B cell (primary cell): ENCODE data around the gene RIC1. TPM values are rescaled to one million over a fixed set of nuclear protein-coding genes. Genes with fewer than 3 reads are reported as not detected.

Source experiments
- ATAC-seq: fragments of 200-7000 bp; cut with Tn5 transposase; one replicate; pipeline ENCODE4 v1.10.0; 2021; ENCODE audit warnings: low read depth, mild to moderate bottlenecking, moderate number of reproducible peaks, moderate library complexity
- CTCF ChIA-PET: fragments of 350-600 bp; sonication (Branson Sonifier 250); formaldehyde crosslinking; loops from one replicate; lab custom pipeline; 2021; ENCODE audit warnings: antibody characterized with exemption, inconsistent platforms; lab: Charles Lee
- POLR2A ChIA-PET: fragments of 350-600 bp; sonication (Branson Sonifier 250); formaldehyde crosslinking; loops from one replicate; lab custom pipeline; 2021; ENCODE audit warnings: antibody characterized with exemption; lab: Charles Lee
- DNase-seq: peaks from one replicate; pipeline ENCODE4 v3.0.0; 2013
- H2AFZ ChIP-seq: 2 replicates; pipeline ENCODE4 v1.6.1; 2012; ENCODE audit warnings: mild to moderate bottlenecking, low read depth, low read length; ENCODE audit not compliant: insufficient read depth, poor library complexity, severe bottlenecking
- H3K27ac ChIP-seq, 2 donors: 1 replicate in 1 of 2; 2 replicates in 1 of 2; pipeline ENCODE4 v1.5.1; 2012 to 2013; ENCODE audit warnings: low read length in 2 of 2, mild to moderate bottlenecking in 2 of 2, moderate library complexity in 1 of 2
- H3K27me3 ChIP-seq, 4 experiments: fragments of 200-600 bp in 1 of 4; sonication (generic) in 1 of 4; replicated peaks in 1 of 4; 1 replicate in 2 of 4; 2 replicates in 2 of 4; pipeline versions ENCODE4 v1.6.1 to v1.7.0; 2013 to 2016; ENCODE audit warnings: low read length in 3 of 4, mild to moderate bottlenecking in 2 of 4, mixed read lengths in 1 of 4, moderate library complexity in 1 of 4; ENCODE audit not compliant: insufficient read depth in 4 of 4, control insufficient read depth in 3 of 4; ENCODE audit errors: control extremely low read depth in 1 of 4
- H3K36me3 ChIP-seq, 2 experiments: replicated peaks in 1 of 2; 1 replicate in 1 of 2; 2 replicates in 1 of 2; pipeline versions ENCODE4 v1.6.1 to v1.7.1; 2013; ENCODE audit warnings: low read length in 1 of 2; ENCODE audit not compliant: insufficient read depth in 2 of 2, control insufficient read depth in 1 of 2; ENCODE audit errors: control extremely low read depth in 1 of 2, extremely low read depth in 1 of 2
- H3K4me1 ChIP-seq, 2 donors: fragments of 200-600 bp in 1 of 2; sonication (generic) in 1 of 2; 1 replicate in 1 of 2; 2 replicates in 1 of 2; pipeline versions ENCODE4 v1.5.1 to v1.6.1; 2013 to 2017; ENCODE audit warnings: low read length in 2 of 2; ENCODE audit not compliant: control insufficient read depth in 2 of 2, insufficient read depth in 2 of 2
- H3K4me2 ChIP-seq: replicated peaks from 2 replicates; pipeline ENCODE3; 2012; ENCODE audit warnings: mild to moderate bottlenecking, low read depth, low read length; ENCODE audit not compliant: poor library complexity, severe bottlenecking
- H3K4me3 ChIP-seq, 5 experiments: fragments of 200-600 bp in 1 of 5; sonication (generic) in 1 of 5; 1 replicate in 3 of 5; 2 replicates in 2 of 5; pipeline versions ENCODE4 v1.5.1 to v1.7.0; 2011 to 2016; ENCODE audit warnings: low read length in 4 of 5, mild to moderate bottlenecking in 4 of 5, low read depth in 2 of 5, control low read depth in 1 of 5, moderate library complexity in 1 of 5; ENCODE audit not compliant: insufficient read depth in 1 of 5; ENCODE audit errors: control extremely low read depth in 1 of 5, extremely low read depth in 1 of 5
- H3K79me2 ChIP-seq: fragments of 200-600 bp; sonication (generic); one replicate; pipeline ENCODE4 v1.6.0; 2016; ENCODE audit warnings: low read length; ENCODE audit not compliant: control insufficient read depth, insufficient read depth
- H3K9ac ChIP-seq: fragments of 200-600 bp; sonication (generic); 2 replicates; pipeline ENCODE4 v1.6.1; 2017; ENCODE audit warnings: mild to moderate bottlenecking, low read length, moderate library complexity
- H3K9me3 ChIP-seq, 3 donors: one replicate each; pipeline versions ENCODE4 v1.6.1 to v1.7.1; 2013; ENCODE audit warnings: low read length in 2 of 3; ENCODE audit not compliant: control insufficient read depth in 2 of 3, insufficient read depth in 1 of 3; ENCODE audit errors: control extremely low read depth in 1 of 3
- H4K20me1 ChIP-seq: 2 replicates; pipeline ENCODE4 v1.6.0; 2012; ENCODE audit warnings: mild to moderate bottlenecking, low read length; ENCODE audit not compliant: insufficient read depth, control insufficient read depth, poor library complexity, severe bottlenecking
- H3K27ac Mint-ChIP-seq: one replicate; pipeline ENCODE4 v1.8.0; 2021; ENCODE audit warnings: mixed read lengths
- H3K27me3 Mint-ChIP-seq: one replicate; pipeline ENCODE4 v1.8.0; 2021; ENCODE audit warnings: mixed read lengths
- H3K4me1 Mint-ChIP-seq: one replicate; pipeline ENCODE4 v1.8.0; 2021; ENCODE audit warnings: mixed read lengths
- H3K4me3 Mint-ChIP-seq: one replicate; pipeline ENCODE4 v1.8.0; 2021; ENCODE audit warnings: mixed read lengths
- H3K9me3 Mint-ChIP-seq: one replicate; pipeline ENCODE4 v1.8.0; 2022; ENCODE audit warnings: mixed read lengths; ENCODE audit not compliant: insufficient read depth
- EZH2 ChIP-seq: IDR thresholded peaks from 2 replicates; pipeline ENCODE4 v1.6.1; 2012; ENCODE audit warnings: borderline replicate concordance, low read depth, mild to moderate bottlenecking, moderate library complexity, low read length; ENCODE audit not compliant: insufficient read depth, poor library complexity, severe bottlenecking
- WGBS: methylation state at CpG from one replicate; pipeline ENCODE4 v1.1.5; 2013; ENCODE audit warnings: missing lambda C conversion rate; ENCODE audit not compliant: insufficient coverage; 5-methylcytosine and 5-hydroxymethylcytosine counted together
- intact Hi-C: fragments of 100-400 bp; cut with micrococcal nuclease; formaldehyde crosslinking; loops from one replicate; pipeline ENCODE4 v1.10.0; 2022
- polyA plus RNA-seq: library from polyadenylated mRNA; depleted of rRNA; stranded (reverse); fragments of >200 nt; gene quantifications from 2 replicates; pipeline ENCODE4 v1.2.3, GENCODE V29; 2012
- total RNA-seq, 2 donors: library from RNA; stranded (reverse); fragments of 120-200 nt in 1 of 2; gene quantifications; 1 replicate in 1 of 2; 2 replicates in 1 of 2; pipeline versions ENCODE4 v1.2.3 to v1.2.4, GENCODE V29; 2013 to 2022
- TF ChIP-seq, protein P1 (sequence below): fragments of 200-600 bp; IDR thresholded peaks from one replicate; pipeline ENCODE4 v1.8.0; 2022; ENCODE audit warnings: antibody characterized with exemption, mild to moderate bottlenecking

RIC1 gene
- total and polyA plus RNA-seq, 2 donors (not counting 1 experiment from before 2014, with no cell fraction given): 20.7 to 58.8 TPM

DNA sequence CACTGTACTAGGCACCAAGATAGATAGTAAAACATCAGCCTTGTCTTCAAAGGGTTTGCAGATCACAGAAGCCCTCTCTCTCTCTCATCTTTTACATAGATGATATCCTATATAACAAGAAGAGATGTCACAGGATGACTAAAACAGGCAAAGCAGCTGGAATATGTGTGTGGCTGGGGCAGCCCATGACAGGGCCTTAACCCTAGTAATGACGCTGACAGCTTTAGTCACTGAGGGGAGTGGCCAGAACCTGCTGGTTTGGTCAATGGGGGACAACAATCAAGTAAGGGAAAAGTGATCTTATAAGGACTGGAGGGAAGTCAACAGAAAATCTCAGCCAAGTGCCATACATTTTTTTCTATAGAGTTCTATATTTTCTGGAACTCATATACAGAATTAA lies 41.9 kb upstream of the RIC1 start:
- Histone ChIP-seq H3K4me2 (no peak overlapping the region), H3K4me3 (no peak overlapping the region), H3K9me3 (no peaks in the 10 kb centered on the region), H3K27me3 (no peaks in the 10 kb centered on the region), H3K9ac (peak overlapping the region; percentile 14), H3K4me1 (peaks cover 39 to 43% of the 10 kb centered on the region in 2 donors), H3K27ac (peak overlapping the region in 1 of 2 donors; percentile 25), H3K36me3 (no peaks in the 10 kb centered on the region), H4K20me1 (no peaks in the 10 kb centered on the region), H2AFZ (no peak overlapping the region), H3K79me2 (no peaks in the 10 kb centered on the region)
- no peak for TF ChIP-seq EZH2
- TF ChIP-seq, protein P1, sequence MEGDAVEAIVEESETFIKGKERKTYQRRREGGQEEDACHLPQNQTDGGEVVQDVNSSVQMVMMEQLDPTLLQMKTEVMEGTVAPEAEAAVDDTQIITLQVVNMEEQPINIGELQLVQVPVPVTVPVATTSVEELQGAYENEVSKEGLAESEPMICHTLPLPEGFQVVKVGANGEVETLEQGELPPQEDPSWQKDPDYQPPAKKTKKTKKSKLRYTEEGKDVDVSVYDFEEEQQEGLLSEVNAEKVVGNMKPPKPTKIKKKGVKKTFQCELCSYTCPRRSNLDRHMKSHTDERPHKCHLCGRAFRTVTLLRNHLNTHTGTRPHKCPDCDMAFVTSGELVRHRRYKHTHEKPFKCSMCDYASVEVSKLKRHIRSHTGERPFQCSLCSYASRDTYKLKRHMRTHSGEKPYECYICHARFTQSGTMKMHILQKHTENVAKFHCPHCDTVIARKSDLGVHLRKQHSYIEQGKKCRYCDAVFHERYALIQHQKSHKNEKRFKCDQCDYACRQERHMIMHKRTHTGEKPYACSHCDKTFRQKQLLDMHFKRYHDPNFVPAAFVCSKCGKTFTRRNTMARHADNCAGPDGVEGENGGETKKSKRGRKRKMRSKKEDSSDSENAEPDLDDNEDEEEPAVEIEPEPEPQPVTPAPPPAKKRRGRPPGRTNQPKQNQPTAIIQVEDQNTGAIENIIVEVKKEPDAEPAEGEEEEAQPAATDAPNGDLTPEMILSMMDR: no peak
- CTCF ChIA-PET: interaction anchor here (0.7 to 5.8 kb wide), 7 partner anchors 13 to 400 kb away, joined by 4 to 69 read pairs (median 17); partner anchors contain the start of genes CD274, INSL6 and PLGRKT
- H3K4me1 Mint-ChIP-seq: peaks cover 66% of the 10 kb centered on the region
- POLR2A ChIA-PET: interaction anchor here (0.9 kb wide), 1 partner anchor 41 kb away, joined by 3 read pairs; no protein-coding TSS in a partner anchor
- intact Hi-C loops: loop anchor here (10.0 kb wide), 1 partner anchor 242 kb away; no protein-coding TSS in a partner anchor
- H3K27me3 Mint-ChIP-seq: no peaks in the 10 kb centered on the region
- no peaks in the 10 kb centered on the region for H3K9me3 Mint-ChIP-seq
- H3K4me3 Mint-ChIP-seq: peak overlapping the region; percentile 23
- DNase-seq: no peak
- peak overlapping the region; percentile 71 for H3K27ac Mint-ChIP-seq
- no peak for ATAC-seq
- no CpG with 5 or more reads among the region's 1 CpG for WGBS

DNA sequence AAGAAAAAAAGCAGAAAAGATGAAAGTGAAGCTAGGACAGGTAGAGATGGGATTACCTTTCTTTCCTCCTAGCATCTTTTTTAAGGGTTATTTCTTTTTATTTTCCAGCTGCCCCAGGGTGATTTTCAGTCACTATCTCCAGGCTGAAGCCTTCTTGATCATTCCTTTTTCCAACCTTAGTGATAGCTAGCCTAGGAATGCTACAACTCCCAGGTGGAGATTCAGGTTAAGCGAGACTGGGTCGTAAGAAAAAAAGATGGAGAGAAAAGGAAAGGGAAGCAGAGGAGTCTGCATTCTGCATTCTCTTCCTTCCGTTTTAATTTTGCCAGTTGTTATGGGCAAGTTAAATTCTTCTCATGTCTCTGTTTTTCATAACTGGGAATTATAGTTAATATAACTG lies 36.7 kb upstream of the RIC1 start:
- no peaks in the 10 kb centered on the region for H3K9me3 Mint-ChIP-seq
- Histone ChIP-seq H3K4me3 (no peak overlapping the region), H3K9ac (no peak overlapping the region), H3K36me3 (no peaks in the 10 kb centered on the region), H3K27me3 (no peaks in the 10 kb centered on the region), H4K20me1 (no peaks in the 10 kb centered on the region), H2AFZ (no peak overlapping the region), H3K9me3 (no peaks in the 10 kb centered on the region), H3K4me1 (peaks cover 41 to 44% of the 10 kb centered on the region in 2 donors), H3K27ac (no peak overlapping the region), H3K4me2 (no peak overlapping the region), H3K79me2 (no peaks in the 10 kb centered on the region)
- no peak overlapping the region for H3K4me3 Mint-ChIP-seq
- peaks cover 70% of the 10 kb centered on the region for H3K4me1 Mint-ChIP-seq
- no peak overlapping the region for H3K27ac Mint-ChIP-seq
- WGBS: 100% methylated on average over 2 of the region's 3 CpGs
- intact Hi-C loops: loop anchor here (5.0 to 10.0 kb wide), 6 partner anchors 35 to 605 kb away; partner anchors contain the start of genes ERMP1, JAK2, PDCD1LG2 and RIC1
- ATAC-seq (no peak), DNase-seq (no peak)
- no peaks in the 10 kb centered on the region for H3K27me3 Mint-ChIP-seq
- ChIA-PET CTCF (interaction anchor here (0.7 to 1.4 kb wide), 3 partner anchors 8 to 406 kb away, joined by 4 to 6 read pairs (median 5); partner anchors contain the start of gene CD274), POLR2A (no interaction called here)
- TF ChIP-seq, protein P1: no peak
- no peak for TF ChIP-seq EZH2
